H1 (cell line): ENCODE results near the gene HMGCLL1. TPM values are rescaled to one million over a fixed set of nuclear protein-coding genes. Genes with fewer than 3 reads are reported as not detected.
A peak's percentile ranks its signal among the peaks of the same experiment; 100 is the strongest.

Experiments
- CTCF ChIA-PET: fragments of 300-600 bp; sonication (Branson Sonifier 250); formaldehyde crosslinking; loops from one replicate; lab custom pipeline; 2021; ENCODE audit not compliant: partially characterized antibody; lab: Charles Lee
- POLR2A ChIA-PET: fragments of 300-600 bp; sonication (Branson Sonifier 250); formaldehyde crosslinking; loops from one replicate; lab custom pipeline; 2021; ENCODE audit warnings: inconsistent platforms; ENCODE audit not compliant: partially characterized antibody; lab: Charles Lee
- DNase-seq, 2 experiments: peaks; one replicate each; pipeline versions ENCODE4 v3.0.0 to v3.0.0-alpha.2; 2010 to 2022; ENCODE audit warnings: low spot score in 2 of 2, low read depth in 1 of 2, mixed read lengths in 1 of 2
- FAIRE-seq: peaks from 2 replicates; lab custom pipeline; 2011; peaks lifted over from hg19 to GRCh38; lab: Jason Lieb, UNC
- H2AFZ ChIP-seq: 2 replicates; pipeline ENCODE4 v1.8.1; 2012; ENCODE audit warnings: low read length, inconsistent platforms
- H2AK5ac ChIP-seq: 2 replicates; pipeline ENCODE4 v1.6.1; 2013; ENCODE audit warnings: low read depth, low read length
- H2BK120ac ChIP-seq: replicated peaks from 2 replicates; pipeline ENCODE3; 2013; ENCODE audit warnings: low read depth, low read length, inconsistent platforms
- H2BK12ac ChIP-seq: 2 replicates; pipeline ENCODE4 v1.6.1; 2013; ENCODE audit warnings: low read depth, low read length
- H2BK15ac ChIP-seq: 2 replicates; pipeline ENCODE4 v1.6.1; 2013; ENCODE audit warnings: low read length
- H2BK20ac ChIP-seq: 2 replicates; pipeline ENCODE4 v1.6.1; 2013; ENCODE audit warnings: low read length
- H2BK5ac ChIP-seq: 2 replicates; pipeline ENCODE4 v1.6.1; 2013; ENCODE audit warnings: low read depth, low read length
- H3K14ac ChIP-seq: 2 replicates; pipeline ENCODE4 v1.6.1; 2013; ENCODE audit warnings: inconsistent platforms; ENCODE audit not compliant: insufficient read length
- H3K18ac ChIP-seq: 2 replicates; pipeline ENCODE4 v1.6.1; 2013; ENCODE audit warnings: low read length; ENCODE audit errors: extremely low read depth
- H3K23ac ChIP-seq: 2 replicates; pipeline ENCODE4 v1.6.1; 2013; ENCODE audit warnings: inconsistent platforms; ENCODE audit not compliant: insufficient read length
- H3K23me2 ChIP-seq: 2 replicates; pipeline ENCODE4 v1.6.1; 2013; ENCODE audit warnings: low read depth, low read length
- H3K27ac ChIP-seq: 2 replicates; pipeline ENCODE4 v1.6.1; 2011; ENCODE audit warnings: low read depth, low read length, inconsistent platforms
- H3K27me3 ChIP-seq, 4 experiments: replicated peaks in 1 of 4; 1 replicate in 1 of 4; 2 replicates in 3 of 4; pipeline versions ENCODE4 v1.6.1 to v1.8.1; 2011 to 2013; ENCODE audit warnings: low read length in 3 of 4, mild to moderate bottlenecking in 3 of 4, inconsistent platforms in 2 of 4, mixed read lengths in 2 of 4, moderate library complexity in 1 of 4; ENCODE audit not compliant: control insufficient read depth in 3 of 4, insufficient read depth in 3 of 4; ENCODE audit errors: extremely low read depth in 1 of 4
- H3K36me3 ChIP-seq, 4 experiments: 2 replicates each; pipeline versions ENCODE4 v1.6.1 to v1.8.1; 2011 to 2013; ENCODE audit warnings: mild to moderate bottlenecking in 4 of 4, low read length in 3 of 4, moderate library complexity in 2 of 4, control low read depth in 1 of 4, inconsistent platforms in 1 of 4; ENCODE audit not compliant: insufficient read depth in 4 of 4, control insufficient read depth in 2 of 4
- H3K4ac ChIP-seq: replicated peaks from 2 replicates; pipeline ENCODE3; 2013; ENCODE audit warnings: low read length, low read depth, mixed read lengths, inconsistent platforms; ENCODE audit not compliant: insufficient read length
- H3K4me1 ChIP-seq, 4 experiments: replicated peaks in 1 of 4; 1 replicate in 1 of 4; 2 replicates in 3 of 4; pipeline versions ENCODE4 v1.6.1 to v1.8.1; 2011 to 2013; ENCODE audit warnings: low read length in 3 of 4, inconsistent platforms in 2 of 4, mixed read lengths in 1 of 4; ENCODE audit not compliant: insufficient read depth in 4 of 4, control insufficient read depth in 3 of 4
- H3K4me2 ChIP-seq, 2 experiments: 2 replicates each; pipeline versions ENCODE4 v1.6.1 to v1.8.1; 2011 to 2013; ENCODE audit warnings: low read depth in 2 of 2, low read length in 2 of 2, control low read depth in 1 of 2, inconsistent platforms in 1 of 2, mild to moderate bottlenecking in 1 of 2; ENCODE audit not compliant: insufficient read depth in 1 of 2
- H3K4me3 ChIP-seq, 4 experiments: fragments of 200-600, 300-600 bp in 1 of 4; sonication (generic), shearing (Covaris generic), sonication (Bioruptor Twin) in 1 of 4; 2 replicates each; pipeline versions ENCODE4 v1.5.1 to v1.8.1; 2011 to 2016; ENCODE audit warnings: low read length in 4 of 4, low read depth in 3 of 4, control low read depth in 2 of 4, inconsistent platforms in 2 of 4, mild to moderate bottlenecking in 2 of 4, mixed read lengths in 1 of 4, moderate library complexity in 1 of 4; ENCODE audit not compliant: insufficient read depth in 2 of 4; ENCODE audit errors: extremely low read depth in 1 of 4
- H3K56ac ChIP-seq: replicated peaks from 2 replicates; pipeline ENCODE3; 2013; ENCODE audit warnings: low read depth, mild to moderate bottlenecking, mixed read lengths, low read length, inconsistent platforms; ENCODE audit not compliant: insufficient read length
- H3K79me1 ChIP-seq: 2 replicates; pipeline ENCODE4 v1.6.1; 2013; ENCODE audit warnings: low read depth, low read length, control low read depth
- H3K79me2 ChIP-seq, 2 experiments: 2 replicates each; pipeline versions ENCODE4 v1.6.1 to v1.8.1; 2012 to 2013; ENCODE audit warnings: low read length in 2 of 2, mild to moderate bottlenecking in 2 of 2, inconsistent platforms in 1 of 2; ENCODE audit not compliant: insufficient read depth in 2 of 2, control insufficient read depth in 1 of 2
- H3K9ac ChIP-seq, 4 experiments: replicated peaks in 1 of 4; 1 replicate in 1 of 4; 2 replicates in 3 of 4; pipeline versions ENCODE4 v1.6.1 to v1.8.1; 2011 to 2013; ENCODE audit warnings: low read depth in 3 of 4, low read length in 3 of 4, control low read depth in 2 of 4, mild to moderate bottlenecking in 2 of 4, moderate library complexity in 2 of 4, inconsistent platforms in 1 of 4; ENCODE audit errors: extremely low read depth in 1 of 4
- H3K9me3 ChIP-seq, 2 experiments: 2 replicates each; pipeline versions ENCODE4 v1.6.1 to v1.8.1; 2012 to 2013; ENCODE audit warnings: mild to moderate bottlenecking in 2 of 2, moderate library complexity in 2 of 2, control low read depth in 1 of 2, inconsistent platforms in 1 of 2, low read depth in 1 of 2, low read length in 1 of 2, mixed read lengths in 1 of 2; ENCODE audit not compliant: insufficient read depth in 2 of 2
- H4K20me1 ChIP-seq, 2 experiments: replicated peaks in 1 of 2; 2 replicates each; pipeline versions ENCODE3 to v1.8.1; 2011 to 2013; ENCODE audit warnings: inconsistent platforms in 2 of 2, low read length in 2 of 2, mild to moderate bottlenecking in 1 of 2; ENCODE audit not compliant: insufficient read depth in 2 of 2, control insufficient read depth in 1 of 2
- H4K5ac ChIP-seq: 2 replicates; pipeline ENCODE4 v1.6.1; 2013; ENCODE audit warnings: low read length, low read depth, mixed read lengths, inconsistent platforms; ENCODE audit not compliant: insufficient read length
- H4K8ac ChIP-seq: 2 replicates; pipeline ENCODE4 v1.8.0; 2013; ENCODE audit warnings: mild to moderate bottlenecking, moderate library complexity, low read length, inconsistent platforms; ENCODE audit not compliant: insufficient read depth; ENCODE audit errors: extremely low read depth
- H4K91ac ChIP-seq: replicated peaks from 2 replicates; pipeline ENCODE3; 2013; ENCODE audit warnings: low read length, mixed read lengths, inconsistent platforms; ENCODE audit not compliant: insufficient read length
- RAD21 ChIP-seq, 2 experiments: IDR thresholded peaks in 1 of 2; conservative IDR thresholded peaks in 1 of 2; 2 replicates each; pipeline ENCODE4 v1.6.1; 2011; ENCODE audit warnings: low read depth in 2 of 2, low read length in 2 of 2, improper control_type of control experiment in 1 of 2, inconsistent platforms in 1 of 2, mild to moderate bottlenecking in 1 of 2, moderate library complexity in 1 of 2
- RFX5 ChIP-seq: IDR thresholded peaks from 2 replicates; pipeline ENCODE4 v1.6.1; 2011; ENCODE audit warnings: low read depth, low read length, improper control_type of control experiment, borderline replicate concordance
- RXRA ChIP-seq: IDR thresholded peaks from 2 replicates; pipeline ENCODE4 v1.6.1; 2011; ENCODE audit warnings: low read depth, mild to moderate bottlenecking, low read length, moderate library complexity; ENCODE audit not compliant: insufficient read depth
- SIN3A ChIP-seq, 2 experiments: IDR thresholded peaks in 1 of 2; conservative IDR thresholded peaks in 1 of 2; 2 replicates each; pipeline ENCODE4 v1.6.1; 2011 to 2012; ENCODE audit warnings: low read length in 2 of 2, improper control_type of control experiment in 1 of 2, low read depth in 1 of 2, mild to moderate bottlenecking in 1 of 2
- TBP ChIP-seq: IDR thresholded peaks from 2 replicates; pipeline ENCODE4 v1.6.1; 2011; ENCODE audit warnings: low read depth, low read length, improper control_type of control experiment
- WGBS, 2 experiments: shearing (Covaris generic) in 1 of 2; methylation state at CpG; one replicate each; pipeline versions ENCODE4 v1.1.6 to v1.1.7; 2013 to 2015; ENCODE audit warnings: low lambda C conversion rate in 2 of 2, mixed read lengths in 2 of 2, inconsistent platforms in 1 of 2, low coverage in 1 of 2, missing lambda C conversion rate in 1 of 2; ENCODE audit not compliant: insufficient replicate concordance in 2 of 2, insufficient coverage in 1 of 2, insufficient read length in 1 of 2; ENCODE audit errors: extremely low coverage in 1 of 2, missing lambda C conversion rate in 1 of 2; 5-methylcytosine and 5-hydroxymethylcytosine counted together
- polyA plus RNA-seq, 7 experiments: library from polyadenylated mRNA; depleted of rRNA in 3 of 7; stranded (reverse) in 5 of 7; unstranded in 2 of 7; fragments of >200 nt in 5 of 7; fragments of 200-250 nt in 2 of 7; gene quantifications; 1 replicate in 5 of 7; 2 replicates in 1 of 7; 4 replicates in 1 of 7; pipeline versions ENCODE4 v1.2.1 to v1.2.3, GENCODE V29; 2011 to 2013; ENCODE audit warnings: missing spikeins in 2 of 7, mixed read lengths in 2 of 7
- total RNA-seq: library from RNA; stranded (reverse); fragmentation: NEBNext Ultra II Directional; extraction: Animal tissue kit (Norgen Biotek cat#: 25700); gene quantifications from 2 replicates; pipeline ENCODE4 v1.2.1, GENCODE V29; 2021
- TF ChIP-seq, protein P1 (sequence below), 3 experiments: IDR thresholded peaks; 1 replicate in 2 of 3; 2 replicates in 1 of 3; pipeline versions ENCODE4 v1.5.1 to v1.6.1; 2011; ENCODE audit warnings: low read length in 3 of 3, mild to moderate bottlenecking in 3 of 3, inconsistent platforms in 2 of 3, low read depth in 1 of 3, moderate library complexity in 1 of 3; ENCODE audit not compliant: insufficient read depth in 1 of 3; ENCODE audit errors: control extremely low read depth in 1 of 3

HMGCLL1 gene
- total and polyA plus RNA-seq, 2 of the 8 experiments (the other 6 are each of a cell fraction or from before 2014, with no cell fraction given): 0.06 to 0.41 TPM

DNA sequence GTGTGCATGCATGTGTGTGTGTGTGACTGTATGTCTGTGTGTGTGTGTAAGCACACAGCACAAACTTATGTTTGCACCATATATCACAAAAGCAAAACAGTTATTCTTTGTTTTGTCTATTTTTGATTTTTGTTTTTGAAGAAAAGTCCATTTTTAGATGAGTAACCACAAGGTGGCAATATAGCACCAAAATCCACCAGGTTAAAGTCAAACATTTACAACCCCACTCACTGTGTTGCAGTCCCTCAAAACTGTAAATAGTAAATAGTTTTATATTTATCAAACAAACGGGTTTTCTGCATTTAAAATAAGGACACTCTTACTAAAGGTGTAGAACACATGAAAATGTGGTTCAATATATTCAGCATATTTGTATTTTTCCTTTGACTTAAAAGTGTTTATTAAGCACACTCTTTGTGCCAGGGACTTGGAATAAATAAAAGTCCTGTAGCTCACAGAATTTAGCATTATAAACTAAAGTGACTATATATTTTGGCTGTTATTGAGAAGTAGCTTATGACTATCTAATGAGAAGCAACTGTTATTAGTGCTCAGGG is 133.3 kb downstream of the HMGCLL1 start:
- Histone ChIP-seq H4K8ac (no peak overlapping the region), H3K27me3 (no peaks in the 10 kb centered on the region), H3K4me3 (no peak overlapping the region), H3K4me1 (no peaks in the 10 kb centered on the region), H2AFZ (no peak overlapping the region), H2BK20ac (no peak overlapping the region), H3K36me3 (no peaks in the 10 kb centered on the region), H3K9ac (no peak overlapping the region), H4K91ac (no peak overlapping the region), H2BK5ac (no peak overlapping the region), H3K14ac (no peak overlapping the region), H3K56ac (no peak overlapping the region), H2BK120ac (no peak overlapping the region), H3K79me1 (no peaks in the 10 kb centered on the region), H2BK15ac (no peak overlapping the region), H3K23ac (no peak overlapping the region), H3K79me2 (no peaks in the 10 kb centered on the region), H4K20me1 (no peaks in the 10 kb centered on the region), H2BK12ac (no peak overlapping the region), H3K4me2 (no peak overlapping the region), H2AK5ac (no peak overlapping the region), H3K18ac (no peak overlapping the region), H3K23me2 (no peaks in the 10 kb centered on the region), H4K5ac (no peak overlapping the region)
- DNase-seq (no peak), FAIRE-seq (peak; percentile 19)
- 35% methylated on average over 1 of the region's 1 CpG; no CpG with 5 or more reads in 1 of the 2 experiments for WGBS, 2 experiments
- CTCF ChIA-PET: interaction anchor here (0.6 to 6.3 kb wide), 37 partner anchors 8 to 1149 kb away, joined by 3 to 36 read pairs (median 4); no protein-coding TSS in a partner anchor
- no peak for TF ChIP-seq RXRA
- TF ChIP-seq RFX5: no peak
- no peak for TF ChIP-seq SIN3A (conservative IDR thresholded peaks at IDR 0.05 in 1 of 2, IDR thresholded peaks at IDR 0.05 in 1 of 2; ENCODE audit: low read depth in 1 of 2, low read length in 2 of 2)
- TF ChIP-seq, protein P1, sequence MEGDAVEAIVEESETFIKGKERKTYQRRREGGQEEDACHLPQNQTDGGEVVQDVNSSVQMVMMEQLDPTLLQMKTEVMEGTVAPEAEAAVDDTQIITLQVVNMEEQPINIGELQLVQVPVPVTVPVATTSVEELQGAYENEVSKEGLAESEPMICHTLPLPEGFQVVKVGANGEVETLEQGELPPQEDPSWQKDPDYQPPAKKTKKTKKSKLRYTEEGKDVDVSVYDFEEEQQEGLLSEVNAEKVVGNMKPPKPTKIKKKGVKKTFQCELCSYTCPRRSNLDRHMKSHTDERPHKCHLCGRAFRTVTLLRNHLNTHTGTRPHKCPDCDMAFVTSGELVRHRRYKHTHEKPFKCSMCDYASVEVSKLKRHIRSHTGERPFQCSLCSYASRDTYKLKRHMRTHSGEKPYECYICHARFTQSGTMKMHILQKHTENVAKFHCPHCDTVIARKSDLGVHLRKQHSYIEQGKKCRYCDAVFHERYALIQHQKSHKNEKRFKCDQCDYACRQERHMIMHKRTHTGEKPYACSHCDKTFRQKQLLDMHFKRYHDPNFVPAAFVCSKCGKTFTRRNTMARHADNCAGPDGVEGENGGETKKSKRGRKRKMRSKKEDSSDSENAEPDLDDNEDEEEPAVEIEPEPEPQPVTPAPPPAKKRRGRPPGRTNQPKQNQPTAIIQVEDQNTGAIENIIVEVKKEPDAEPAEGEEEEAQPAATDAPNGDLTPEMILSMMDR (IDR thresholded peaks at IDR 0.05; ENCODE audit: control extremely low read depth in 1 of 3, insufficient read depth in 1 of 3, low read depth in 1 of 3, low read length in 3 of 3): peak in 2 of 3 experiments; percentile 31 to 35; a peak in 2 of 4 replicates
- no peak for TF ChIP-seq TBP
- TF ChIP-seq RAD21 (IDR thresholded peaks at IDR 0.05 in 1 of 2, conservative IDR thresholded peaks at IDR 0.05 in 1 of 2; ENCODE audit: low read depth in 2 of 2, low read length in 2 of 2): peak; percentile 74 to 82
- TF ChIP-seq, all 59 proteins: peak for 2
- Histone ChIP-seq H3K4ac (no peak overlapping the region), H3K9me3 (no peaks in the 10 kb centered on the region), H3K27ac (no peak overlapping the region)
- POLR2A ChIA-PET: no interaction called here
